Breast epithelium (tissue), 4 donors: ENCODE measurements around the gene ZNF438. TPM values are rescaled to one million over a fixed set of nuclear protein-coding genes. Genes with fewer than 3 reads are reported as not detected.
"Not testable (repeated sequence)": the region's sequence is repeated elsewhere in the genome, so short reads cannot be mapped to it uniquely, and the experiment has no call there.

Source experiments
- DNase-seq, 2 donors: peaks; one replicate each; pipeline ENCODE4 v3.0.0-alpha.2; 2019; ENCODE audit warnings: low spot score in 2 of 2
- H3K27ac ChIP-seq, 2 donors: fragments of 200-600 bp; sonication (generic) in 1 of 2; one replicate each; pipeline ENCODE4 v1.5.1; 2016 to 2019; ENCODE audit warnings: mild to moderate bottlenecking in 1 of 2
- H3K27me3 ChIP-seq, 2 donors: fragments of 200-600 bp; sonication (generic) in 1 of 2; one replicate each; pipeline versions ENCODE4 v1.5.1 to v1.6.0; 2017 to 2019; ENCODE audit warnings: control low read depth in 1 of 2, mild to moderate bottlenecking in 1 of 2
- H3K36me3 ChIP-seq: fragments of 200-600 bp; one replicate; pipeline ENCODE4 v1.5.1; 2019
- H3K4me1 ChIP-seq, 2 donors: fragments of 200-600 bp; sonication (generic); one replicate each; pipeline ENCODE4 v1.5.1; 2016 to 2019; ENCODE audit warnings: control low read depth in 1 of 2
- H3K4me3 ChIP-seq, 3 donors: fragments of 200-600 bp; sonication (generic); 1 replicate in 2 of 3; 2 replicates in 1 of 3; pipeline ENCODE4 v1.5.1; 2016 to 2019; ENCODE audit warnings: mild to moderate bottlenecking in 3 of 3, moderate library complexity in 2 of 3
- H3K9me3 ChIP-seq, 2 donors: fragments of 200-600 bp; sonication (generic) in 1 of 2; one replicate each; pipeline ENCODE4 v1.5.1; 2016 to 2019; ENCODE audit warnings: control low read depth in 1 of 2
- POLR2A ChIP-seq: fragments of 450-650 bp; IDR thresholded peaks from one replicate; pipeline ENCODE4 v1.6.1; 2016; ENCODE audit warnings: antibody characterized with exemption, mild to moderate bottlenecking, moderate library complexity
- POLR2AphosphoS5 ChIP-seq, 3 donors: sonication (generic); formaldehyde crosslinking; IDR thresholded peaks; one replicate each; pipeline ENCODE4 v1.6.1; 2017; ENCODE audit warnings: antibody characterized with exemption in 3 of 3
- intact Hi-C: fragments of 100-400 bp; cut with DNase I; formaldehyde crosslinking; loops from one replicate; pipeline ENCODE4 v1.15.1; 2023; ENCODE audit warnings: low total_unique reads
- total RNA-seq, 3 donors: library from RNA; depleted of rRNA; stranded (reverse); fragments of >200 nt; gene quantifications; one replicate each; pipeline ENCODE4 v1.1.0, GENCODE V29; 2016
- TF ChIP-seq, protein P1 (sequence below), 3 donors: fragments of 450-650 bp; IDR thresholded peaks; one replicate each; pipeline ENCODE4 v1.5.1; 2016 to 2017; ENCODE audit warnings: antibody characterized with exemption in 3 of 3, mild to moderate bottlenecking in 3 of 3, moderate library complexity in 3 of 3

Gene ZNF438
- total RNA-seq, 3 donors from 2014 or later = 8.8 to 34.6 (median 10.0) TPM

DNA sequence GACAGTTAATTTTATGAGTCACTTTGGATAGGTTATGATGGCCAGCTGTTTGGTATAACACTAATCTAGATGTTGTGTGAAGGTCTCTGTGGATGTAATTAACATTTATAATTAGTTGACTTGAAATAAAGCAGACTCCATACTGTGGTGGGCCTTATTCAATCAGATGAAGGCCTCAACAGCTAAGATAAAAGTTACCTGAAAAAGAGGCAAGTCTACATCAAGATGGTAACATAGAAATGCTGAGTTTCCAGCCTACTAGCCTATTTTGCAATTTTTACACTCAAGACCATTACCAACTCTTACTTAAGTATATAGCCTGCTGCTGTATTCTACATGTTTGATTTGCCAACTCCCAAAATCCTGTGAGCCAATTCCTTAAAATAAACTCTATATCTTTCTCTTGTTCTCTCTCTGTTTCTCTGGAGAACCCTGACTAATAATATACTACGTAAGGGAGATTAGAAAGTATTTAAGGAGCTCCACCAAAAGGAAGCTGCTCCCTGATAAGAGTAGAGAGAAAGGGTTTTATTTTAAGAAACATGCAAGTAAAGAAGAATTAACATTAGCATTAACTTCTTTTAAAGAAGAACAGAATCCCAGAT lies 42.7 kb downstream of the ZNF438 start:
- intact Hi-C loops = no loop called here
- TF ChIP-seq POLR2A = no peak
- no peaks in the 10 kb centered on the region for H3K36me3 ChIP-seq
- no peaks in the 10 kb centered on the region for H3K4me1 ChIP-seq
- no peak overlapping the region for H3K27ac ChIP-seq
- H3K9me3 ChIP-seq = no peaks in the 10 kb centered on the region
- no peak for DNase-seq
- no peak overlapping the region for H3K4me3 ChIP-seq
- H3K27me3 ChIP-seq = no peaks in the 10 kb centered on the region

DNA sequence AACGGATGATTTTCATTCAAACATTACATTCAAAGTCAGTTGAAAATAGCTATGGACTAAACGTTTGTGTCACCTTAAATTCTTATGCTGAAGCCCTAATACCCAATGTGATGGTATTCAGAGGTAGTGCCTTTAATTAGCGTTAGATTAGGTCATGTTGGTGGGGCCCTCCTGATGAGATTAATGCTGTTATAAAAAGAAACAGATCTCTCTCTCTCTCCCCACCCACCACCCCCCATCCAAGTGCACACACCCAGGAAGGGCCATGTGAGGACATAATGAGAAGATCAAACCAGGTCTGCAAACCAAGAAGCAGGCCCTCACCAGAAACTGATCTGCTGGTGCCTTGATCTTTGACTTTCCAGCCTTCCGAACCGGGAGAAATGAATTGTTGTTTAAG lies 44.2 kb downstream of the ZNF438 start:
- Histone ChIP-seq H3K27me3 (no peaks in the 10 kb centered on the region), H3K27ac (no peak overlapping the region), H3K9me3 (no peaks in the 10 kb centered on the region), H3K4me1 (no peaks in the 10 kb centered on the region), H3K36me3 (no peaks in the 10 kb centered on the region), H3K4me3 (no peak overlapping the region)
- intact Hi-C loops = no loop called here
- no peak for TF ChIP-seq POLR2A
- TF ChIP-seq, protein P1, sequence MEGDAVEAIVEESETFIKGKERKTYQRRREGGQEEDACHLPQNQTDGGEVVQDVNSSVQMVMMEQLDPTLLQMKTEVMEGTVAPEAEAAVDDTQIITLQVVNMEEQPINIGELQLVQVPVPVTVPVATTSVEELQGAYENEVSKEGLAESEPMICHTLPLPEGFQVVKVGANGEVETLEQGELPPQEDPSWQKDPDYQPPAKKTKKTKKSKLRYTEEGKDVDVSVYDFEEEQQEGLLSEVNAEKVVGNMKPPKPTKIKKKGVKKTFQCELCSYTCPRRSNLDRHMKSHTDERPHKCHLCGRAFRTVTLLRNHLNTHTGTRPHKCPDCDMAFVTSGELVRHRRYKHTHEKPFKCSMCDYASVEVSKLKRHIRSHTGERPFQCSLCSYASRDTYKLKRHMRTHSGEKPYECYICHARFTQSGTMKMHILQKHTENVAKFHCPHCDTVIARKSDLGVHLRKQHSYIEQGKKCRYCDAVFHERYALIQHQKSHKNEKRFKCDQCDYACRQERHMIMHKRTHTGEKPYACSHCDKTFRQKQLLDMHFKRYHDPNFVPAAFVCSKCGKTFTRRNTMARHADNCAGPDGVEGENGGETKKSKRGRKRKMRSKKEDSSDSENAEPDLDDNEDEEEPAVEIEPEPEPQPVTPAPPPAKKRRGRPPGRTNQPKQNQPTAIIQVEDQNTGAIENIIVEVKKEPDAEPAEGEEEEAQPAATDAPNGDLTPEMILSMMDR (IDR thresholded peaks at IDR 0.05) = no peak
- no peak for TF ChIP-seq POLR2AphosphoS5 (IDR thresholded peaks at IDR 0.05)
- no peak for DNase-seq

DNA sequence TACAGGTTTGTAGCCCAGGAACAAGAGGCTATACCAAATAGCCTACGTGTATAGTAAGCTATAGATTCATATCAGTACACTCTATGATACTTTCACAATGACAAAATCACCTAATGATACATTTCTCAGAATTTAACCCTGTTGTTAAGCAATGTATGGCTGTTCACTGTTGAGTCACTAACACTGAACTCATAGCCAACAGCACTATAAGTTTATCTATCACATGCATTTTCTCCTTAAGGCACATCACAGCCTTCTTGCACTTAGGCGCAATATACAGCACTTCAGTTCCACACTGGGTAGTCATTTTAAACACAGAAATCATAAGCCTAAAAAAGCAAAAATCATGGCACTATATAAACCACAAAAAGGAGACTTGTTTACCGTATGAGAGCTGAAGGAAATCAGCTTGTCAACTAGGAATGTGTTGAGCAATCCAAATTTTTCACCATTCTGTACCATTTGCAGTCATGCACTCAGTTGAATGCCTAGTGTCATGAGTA lies 45.6 kb downstream of the ZNF438 start:
- intact Hi-C loops = no loop called here
- H3K4me3 ChIP-seq = no peak overlapping the region
- DNase-seq = no peak
- H3K27ac ChIP-seq = no peak overlapping the region
- H3K36me3 ChIP-seq = no peaks in the 10 kb centered on the region
- H3K4me1 ChIP-seq = no peaks in the 10 kb centered on the region
- TF ChIP-seq POLR2A (no peak), POLR2AphosphoS5 (IDR thresholded peaks at IDR 0.05) (no peak)
- TF ChIP-seq, protein P1 (IDR thresholded peaks at IDR 0.05) = no peak
- H3K27me3 ChIP-seq = no peaks in the 10 kb centered on the region
- H3K9me3 ChIP-seq = no peaks in the 10 kb centered on the region

DNA sequence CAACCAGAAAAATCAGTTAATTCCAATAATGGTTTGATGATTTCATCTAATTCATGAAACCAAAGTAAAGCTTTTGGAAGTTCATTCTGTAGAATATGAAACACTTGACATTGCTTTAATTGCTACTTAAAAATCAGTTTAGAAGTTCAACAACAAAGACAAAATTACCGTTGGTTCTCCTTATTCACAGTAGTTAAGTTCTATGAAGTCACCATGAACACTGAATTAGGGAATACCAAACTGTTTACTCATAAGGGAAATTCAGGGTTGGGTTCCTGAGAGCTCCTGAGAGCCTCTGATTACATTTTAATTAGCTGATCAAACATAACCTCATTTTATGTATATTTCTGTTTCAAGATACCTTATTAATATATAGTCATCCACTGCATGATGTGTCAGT lies 46.2 kb downstream of the ZNF438 start:
- no peak for DNase-seq
- no peak overlapping the region for H3K27ac ChIP-seq
- H3K36me3 ChIP-seq = no peaks in the 10 kb centered on the region
- intact Hi-C loops = no loop called here
- H3K27me3 ChIP-seq = no peaks in the 10 kb centered on the region
- no peaks in the 10 kb centered on the region for H3K9me3 ChIP-seq
- H3K4me1 ChIP-seq = no peaks in the 10 kb centered on the region
- TF ChIP-seq POLR2A = no peak
- TF ChIP-seq, protein P1 (IDR thresholded peaks at IDR 0.05) = no peak
- TF ChIP-seq POLR2AphosphoS5 (IDR thresholded peaks at IDR 0.05) = no peak
- H3K4me3 ChIP-seq = no peak overlapping the region

DNA sequence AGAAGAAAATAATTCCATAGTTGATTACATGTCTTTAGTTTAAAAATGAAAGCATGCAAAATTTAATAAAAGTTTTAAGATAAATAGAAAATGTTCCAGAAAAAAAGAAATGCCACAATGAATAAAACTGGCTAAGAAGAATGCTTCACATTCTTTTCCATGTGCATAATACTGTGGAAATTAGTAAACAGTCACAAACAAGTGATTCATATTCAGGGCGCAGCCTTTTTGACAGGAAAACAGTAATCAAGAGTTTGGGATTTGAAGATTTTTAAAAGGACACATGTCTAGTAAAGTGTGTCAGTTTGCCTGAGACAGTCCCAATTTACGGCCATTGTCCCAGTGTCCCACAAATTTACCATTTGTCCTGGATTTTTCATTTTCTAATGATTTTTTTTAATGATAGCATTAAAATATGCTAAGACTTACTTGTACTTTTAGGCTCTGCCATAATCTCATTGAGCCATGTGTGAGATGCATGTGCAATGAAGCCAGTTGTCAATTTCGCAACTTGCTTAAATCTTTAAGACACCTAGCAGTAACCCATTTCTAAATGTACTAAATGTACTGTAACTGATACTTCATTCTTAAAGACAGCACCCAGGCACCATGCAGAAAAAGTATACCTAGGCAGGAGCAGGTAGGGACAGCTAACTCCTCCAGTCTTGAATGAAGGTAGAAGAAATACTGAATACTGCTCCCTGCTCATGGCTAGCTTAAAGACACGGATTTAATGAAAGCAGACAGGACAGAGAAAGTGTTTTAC lies 46.9 kb downstream of the ZNF438 start:
- Histone ChIP-seq H3K4me3 (no peak overlapping the region), H3K36me3 (no peaks in the 10 kb centered on the region), H3K27ac (no peak overlapping the region), H3K27me3 (no peaks in the 10 kb centered on the region), H3K9me3 (no peaks in the 10 kb centered on the region), H3K4me1 (no peaks in the 10 kb centered on the region)
- no peak for DNase-seq
- intact Hi-C loops = no loop called here
- TF ChIP-seq POLR2AphosphoS5 (IDR thresholded peaks at IDR 0.05) (no peak), POLR2A (no peak)
- TF ChIP-seq, protein P1 (IDR thresholded peaks at IDR 0.05) = no peak

DNA sequence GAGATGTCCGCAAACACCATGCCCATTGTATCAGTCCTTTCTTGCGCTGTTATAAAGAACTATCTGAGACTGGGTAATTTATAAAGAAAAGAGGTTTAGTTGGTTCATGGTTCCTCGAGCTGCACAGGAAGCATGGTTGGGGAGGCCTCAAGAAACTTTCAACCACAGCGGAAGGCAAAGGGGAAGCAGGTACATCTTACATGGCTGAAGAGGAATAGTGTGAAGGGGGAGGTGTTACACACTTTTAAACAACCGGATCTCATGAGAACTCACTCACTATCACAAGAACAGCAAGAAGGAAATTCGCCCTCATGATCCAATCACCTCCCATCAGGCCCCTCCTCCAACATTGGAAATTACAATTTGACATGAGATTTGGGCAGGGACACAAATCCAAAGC lies 48.5 kb downstream of the ZNF438 start:
- H3K36me3 ChIP-seq, H3K27me3 ChIP-seq, H3K4me3 ChIP-seq, intact Hi-C loops, H3K9me3 ChIP-seq, H3K4me1 ChIP-seq, DNase-seq, H3K27ac ChIP-seq: not testable (repeated sequence)
